ENCODE measurements around the gene SYNJ2.

DNA sequence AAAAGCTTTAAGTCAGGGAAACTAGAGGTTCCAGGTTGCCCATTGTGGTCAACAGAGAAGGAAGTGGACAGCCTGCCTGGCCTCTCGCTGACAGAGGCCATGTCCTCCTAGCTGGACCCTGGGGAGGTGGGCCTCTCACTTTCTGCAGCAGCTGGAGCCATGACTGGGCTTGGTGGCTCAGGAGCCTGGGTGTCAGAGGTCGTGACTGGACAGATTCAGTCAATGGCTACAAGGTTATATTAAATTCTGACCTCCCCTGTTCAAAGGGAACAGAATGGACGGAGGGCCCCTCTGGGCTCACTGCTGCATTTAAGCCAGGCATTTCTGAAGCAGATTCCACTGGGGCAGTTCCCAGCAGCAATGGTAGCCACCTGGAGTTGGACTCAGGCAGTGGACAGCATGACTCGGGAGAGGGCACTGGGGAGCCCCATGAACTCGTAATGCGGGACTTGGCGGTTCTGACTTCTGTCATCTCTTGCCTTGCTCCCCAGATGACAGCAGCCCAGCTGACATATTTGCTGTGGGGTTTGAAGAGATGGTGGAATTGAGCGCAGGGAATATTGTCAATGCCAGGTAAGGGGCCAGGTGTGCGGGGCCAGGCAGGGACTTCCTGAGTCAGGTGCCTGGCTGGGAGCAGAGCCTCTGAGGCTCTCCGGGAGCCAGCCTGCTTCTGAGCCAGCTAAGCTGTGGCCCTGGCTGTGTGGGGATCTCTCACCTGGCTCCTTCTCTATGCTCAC lies 86.7 kb downstream of the SYNJ2 start:
- TF ChIP-seq, protein P1, sequence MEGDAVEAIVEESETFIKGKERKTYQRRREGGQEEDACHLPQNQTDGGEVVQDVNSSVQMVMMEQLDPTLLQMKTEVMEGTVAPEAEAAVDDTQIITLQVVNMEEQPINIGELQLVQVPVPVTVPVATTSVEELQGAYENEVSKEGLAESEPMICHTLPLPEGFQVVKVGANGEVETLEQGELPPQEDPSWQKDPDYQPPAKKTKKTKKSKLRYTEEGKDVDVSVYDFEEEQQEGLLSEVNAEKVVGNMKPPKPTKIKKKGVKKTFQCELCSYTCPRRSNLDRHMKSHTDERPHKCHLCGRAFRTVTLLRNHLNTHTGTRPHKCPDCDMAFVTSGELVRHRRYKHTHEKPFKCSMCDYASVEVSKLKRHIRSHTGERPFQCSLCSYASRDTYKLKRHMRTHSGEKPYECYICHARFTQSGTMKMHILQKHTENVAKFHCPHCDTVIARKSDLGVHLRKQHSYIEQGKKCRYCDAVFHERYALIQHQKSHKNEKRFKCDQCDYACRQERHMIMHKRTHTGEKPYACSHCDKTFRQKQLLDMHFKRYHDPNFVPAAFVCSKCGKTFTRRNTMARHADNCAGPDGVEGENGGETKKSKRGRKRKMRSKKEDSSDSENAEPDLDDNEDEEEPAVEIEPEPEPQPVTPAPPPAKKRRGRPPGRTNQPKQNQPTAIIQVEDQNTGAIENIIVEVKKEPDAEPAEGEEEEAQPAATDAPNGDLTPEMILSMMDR (IDR thresholded peaks at IDR 0.05; ENCODE audit: low read depth, low read length): no peak
- no peak for TF ChIP-seq MYC (IDR thresholded peaks at IDR 0.05; ENCODE audit: low read depth, low read length)
- no peak for TF ChIP-seq POLR2A (IDR thresholded peaks at IDR 0.05; ENCODE audit: extremely low read depth, insufficient read length)
- TF ChIP-seq MAX (IDR thresholded peaks at IDR 0.05; ENCODE audit: low read depth, low read length): no peak

All from NB4 (cell line).